NCI-H1694 (cell line): ENCODE data around the gene PWWP2A.

Source experiments
- DNase-seq: peaks from one replicate; lab custom pipeline; 2025; lab: John Stamatoyannopoulos, UW

Gene PWWP2A

GRCh38 chr5:160133071-160133917 lies 14.0 kb upstream of the PWWP2A start:
- no peak for DNase-seq

- DNase-seq, result no peak
Measured at GRCh38 chr5:160129841-160130240, 10.6 kb upstream of the PWWP2A start.

GRCh38 chr5:160128632-160129031 lies 9.4 kb upstream of the PWWP2A start:
- DNase-seq, result no peak

- no peak for DNase-seq
Measured at GRCh38 chr5:160119905-160120266, 636 bp upstream of the PWWP2A start.

GRCh38 chr5:160118349-160119141 lies 705 bp downstream of the PWWP2A start:
- no peak for DNase-seq

GRCh38 chr5:160116991-160117390 lies 2.3 kb downstream of the PWWP2A start:
- no peak for DNase-seq

GRCh38 chr5:160108124-160108523 lies 11.1 kb downstream of the PWWP2A start:
- DNase-seq, result no peak

- no peak for DNase-seq
Measured at GRCh38 chr5:160105686-160106360, 13.4 kb downstream of the PWWP2A start.

GRCh38 chr5:160097991-160098390 lies 21.3 kb downstream of the PWWP2A start:
- DNase-seq, result no peak

GRCh38 chr5:160096178-160096577 lies 23.1 kb downstream of the PWWP2A start:
- DNase-seq, result no peak

- no peak for DNase-seq
Measured at GRCh38 chr5:160092960-160093707, 26.1 kb downstream of the PWWP2A start.

GRCh38 chr5:160092514-160092913 lies 26.7 kb downstream of the PWWP2A start:
- DNase-seq, result no peak

GRCh38 chr5:160090059-160090458 lies 29.2 kb downstream of the PWWP2A start:
- DNase-seq, result no peak

GRCh38 chr5:160089531-160089930 lies 29.7 kb downstream of the PWWP2A start:
- no peak for DNase-seq

- DNase-seq, result no peak
Measured at GRCh38 chr5:160088805-160089204, 30.4 kb downstream of the PWWP2A start.

- DNase-seq, result no peak
Measured at GRCh38 chr5:160087199-160087598, 32.1 kb downstream of the PWWP2A start.

GRCh38 chr5:160084144-160084543 lies 35.1 kb downstream of the PWWP2A start:
- DNase-seq, result no peak

GRCh38 chr5:160083501-160083900 lies 35.7 kb downstream of the PWWP2A start:
- DNase-seq, result no peak

- DNase-seq, result no peak
Measured at GRCh38 chr5:160082614-160083500, 36.4 kb downstream of the PWWP2A start.

GRCh38 chr5:160081495-160081894 lies 37.8 kb downstream of the PWWP2A start:
- no peak for DNase-seq

- DNase-seq, result no peak
Measured at GRCh38 chr5:160079753-160080152, 39.5 kb downstream of the PWWP2A start.
